ENCODE data around the gene ANK3. TPM values are rescaled to one million over a fixed set of nuclear protein-coding genes. Genes with fewer than 3 reads are reported as not detected.

ANK3 gene
- total RNA-seq, 6 experiments from 2014 or later: not detected

- Mint-ChIP-seq H3K4me1 (ENCODE audit: low read depth) (no peaks in the 10 kb centered on the region), H3K9me3 (no peaks in the 10 kb centered on the region), H3K36me3 (ENCODE audit: low read depth) (no peaks in the 10 kb centered on the region), H3K27me3 (ENCODE audit: insufficient read depth) (peaks cover 17% of the 10 kb centered on the region), H3K4me3 (no peak overlapping the region), H3K27ac (no peak overlapping the region)
- DNase-seq: no peak
- no peak for TF ChIP-seq CTCF (IDR thresholded peaks at IDR 0.05)
These were observed 136.2 kb downstream of the ANK3 start for GRCh38 chr10:60253484-60253883.

- no peaks in the 10 kb centered on the region for H3K9me3 Mint-ChIP-seq
- no peak overlapping the region for H3K27ac Mint-ChIP-seq
- TF ChIP-seq CTCF (IDR thresholded peaks at IDR 0.05): no peak
- H3K4me3 Mint-ChIP-seq: no peak overlapping the region
- DNase-seq: no peak
- peaks cover 17% of the 10 kb centered on the region for H3K27me3 Mint-ChIP-seq (ENCODE audit: insufficient read depth)
- no peaks in the 10 kb centered on the region for H3K36me3 Mint-ChIP-seq (ENCODE audit: low read depth)
- H3K4me1 Mint-ChIP-seq (ENCODE audit: low read depth): no peaks in the 10 kb centered on the region
These were observed 137.0 kb downstream of the ANK3 start for GRCh38 chr10:60252688-60253087.

- no peak overlapping the region for H3K4me3 Mint-ChIP-seq
- no peak for TF ChIP-seq CTCF (IDR thresholded peaks at IDR 0.05)
- H3K27ac Mint-ChIP-seq: no peak overlapping the region
- no peak for DNase-seq
- no peaks in the 10 kb centered on the region for H3K9me3 Mint-ChIP-seq
- no peaks in the 10 kb centered on the region for H3K4me1 Mint-ChIP-seq (ENCODE audit: low read depth)
- peaks cover 7% of the 10 kb centered on the region for H3K27me3 Mint-ChIP-seq (ENCODE audit: insufficient read depth)
- no peaks in the 10 kb centered on the region for H3K36me3 Mint-ChIP-seq (ENCODE audit: low read depth)
These were observed 143.3 kb downstream of the ANK3 start for GRCh38 chr10:60246382-60246781.

- H3K4me1 Mint-ChIP-seq (ENCODE audit: low read depth): peaks cover 20% of the 10 kb centered on the region
- H3K9me3 Mint-ChIP-seq: no peaks in the 10 kb centered on the region
- H3K27ac Mint-ChIP-seq: no peak overlapping the region
- H3K4me3 Mint-ChIP-seq: no peak overlapping the region
- no peak for TF ChIP-seq CTCF (IDR thresholded peaks at IDR 0.05)
- H3K36me3 Mint-ChIP-seq (ENCODE audit: low read depth): no peaks in the 10 kb centered on the region
- H3K27me3 Mint-ChIP-seq (ENCODE audit: insufficient read depth): peaks cover 3% of the 10 kb centered on the region; the same call in 1 of the 2 replicates
- DNase-seq: no peak
These were observed 150.4 kb downstream of the ANK3 start for GRCh38 chr10:60239228-60239627.

- TF ChIP-seq CTCF (IDR thresholded peaks at IDR 0.05): no peak
- Mint-ChIP-seq H3K4me1 (ENCODE audit: low read depth) (peaks cover 20% of the 10 kb centered on the region), H3K9me3 (no peaks in the 10 kb centered on the region), H3K27me3 (ENCODE audit: insufficient read depth) (peaks cover 3% of the 10 kb centered on the region; the same call in 1 of the 2 replicates), H3K36me3 (ENCODE audit: low read depth) (no peaks in the 10 kb centered on the region), H3K27ac (no peak overlapping the region), H3K4me3 (no peak overlapping the region)
- no peak for DNase-seq
These were observed 150.9 kb downstream of the ANK3 start for GRCh38 chr10:60238759-60239100.
